Muscle of back (tissue), 13 donors: ENCODE data around the gene PI3. TPM values are rescaled to one million over a fixed set of nuclear protein-coding genes. Genes with fewer than 3 reads are reported as not detected.
"Not testable (repeated sequence)": the region's sequence is repeated elsewhere in the genome, so short reads cannot be mapped to it uniquely, and the experiment has no call there.

Experiments
- DNase-seq, 3 donors: peaks; one replicate each; pipeline versions ENCODE4 v3.0.0 to v3.0.0-alpha.2; 2013
- long read RNA-seq, 9 donors: transcript quantifications; one replicate each; lab custom pipeline, GENCODE V29; 2026
- polyA plus RNA-seq, 10 donors: library from polyadenylated mRNA; unstranded; fragments of 120-200 nt; gene quantifications; one replicate each; pipeline ENCODE4 v1.2.1, GENCODE V29; 2013; ENCODE audit not compliant: insufficient read length in 10 of 10

The PI3 gene
- not detected for polyA plus RNA-seq
- long read RNA-seq, donor 1, partial matches to known transcripts = 0 of 1 reads
- long read RNA-seq, donor 1, other reads (novel, unspliced or antisense) = 0 of 1 reads
- long read RNA-seq, donor 2 = 0 reads
- long read RNA-seq, donor 3 = 0 reads
- long read RNA-seq, donor 4 = 0 reads
- long read RNA-seq, donor 5 = 0 reads
- long read RNA-seq, donor 6 = 0 reads
- long read RNA-seq, donor 7 = 0 reads
- long read RNA-seq, donor 8, partial matches to known transcripts = 0 of 1 reads
- long read RNA-seq, donor 8, other reads (novel, unspliced or antisense) = 0 of 1 reads
- long read RNA-seq, donor 9 = 0 reads

- no peak for DNase-seq
Observed at GRCh38 chr20:45174434-45175364, at the start of gene PI3. Gene PI3 (plus strand): TSS chr20:45174902. CDS start chr20:45174923, 21 bp downstream.

DNA sequence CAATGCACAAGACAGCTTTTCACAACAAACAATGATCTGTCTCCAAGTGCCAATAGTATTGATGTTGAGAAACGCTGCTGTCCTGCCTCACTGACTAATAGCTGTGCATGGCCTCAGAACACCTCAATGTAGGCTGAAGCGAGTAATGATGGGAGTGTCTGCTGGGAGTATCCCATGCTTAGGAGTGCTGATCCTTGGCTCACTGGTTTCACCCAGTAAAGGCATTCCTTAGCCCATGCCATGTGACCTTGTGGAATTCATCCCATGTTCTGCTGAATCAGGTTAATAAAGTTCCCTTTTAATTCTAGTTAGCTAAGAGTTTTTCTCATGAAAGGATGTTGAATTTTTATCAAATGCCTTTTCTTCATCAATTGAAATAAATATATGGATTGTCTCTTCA is 46.6 kb upstream of the PI3 start:
- no peak for DNase-seq

DNA sequence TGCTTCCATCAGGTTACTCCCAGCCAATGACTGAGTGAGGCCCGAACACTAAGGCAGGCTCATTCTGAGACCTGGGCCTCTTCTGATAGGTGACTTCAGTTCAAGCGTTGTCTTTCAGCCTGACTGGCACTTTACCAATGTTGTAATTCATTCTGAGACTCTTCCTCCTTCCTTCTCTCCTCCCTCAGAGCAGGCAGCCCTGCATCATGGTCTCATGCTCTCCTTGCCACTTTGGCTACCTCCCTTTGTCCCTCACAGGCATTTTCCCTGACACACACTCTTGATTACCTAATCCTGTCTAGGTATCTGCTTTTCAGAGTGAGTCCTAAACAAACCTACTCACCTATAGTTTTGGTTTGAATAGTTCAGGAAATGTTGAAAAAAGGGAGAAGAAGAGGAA is 37.8 kb upstream of the PI3 start:
- no peak for DNase-seq

DNA sequence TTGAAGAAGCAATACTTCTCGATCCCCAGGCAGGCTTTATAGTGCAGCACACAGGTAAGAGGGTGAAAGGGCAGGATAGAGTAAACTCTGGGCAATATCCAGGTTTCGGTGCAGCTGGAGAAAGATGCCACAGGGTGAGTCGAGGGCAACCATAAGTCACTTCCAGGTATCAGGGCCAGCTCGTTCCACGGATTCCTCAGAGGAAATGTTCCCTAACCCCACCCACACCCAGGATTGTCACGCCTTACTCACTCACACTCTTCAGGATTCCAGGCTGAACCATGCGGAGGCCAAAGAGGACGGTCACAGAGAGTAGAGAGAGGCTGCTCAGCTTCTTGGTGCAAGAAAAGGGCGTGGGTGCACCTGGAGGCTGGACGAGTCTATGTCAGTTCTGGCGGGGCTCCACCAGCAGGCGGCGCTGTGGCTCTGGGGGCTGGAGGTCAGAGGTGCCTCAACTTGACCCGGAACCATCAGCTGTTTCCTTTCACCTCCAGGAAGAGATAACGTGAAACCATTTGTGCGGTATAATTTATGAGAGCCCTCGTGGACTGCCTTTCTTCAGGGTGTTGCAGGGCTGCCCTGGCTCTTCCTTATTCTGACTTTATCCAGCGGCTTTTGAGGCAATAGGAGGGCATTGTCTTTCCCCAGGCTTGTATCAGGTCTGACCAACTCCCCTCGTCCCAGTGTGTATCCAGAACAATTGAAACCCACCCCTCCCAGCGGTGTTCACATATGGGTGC is 36.0 kb upstream of the PI3 start:
- no peak for DNase-seq

DNA sequence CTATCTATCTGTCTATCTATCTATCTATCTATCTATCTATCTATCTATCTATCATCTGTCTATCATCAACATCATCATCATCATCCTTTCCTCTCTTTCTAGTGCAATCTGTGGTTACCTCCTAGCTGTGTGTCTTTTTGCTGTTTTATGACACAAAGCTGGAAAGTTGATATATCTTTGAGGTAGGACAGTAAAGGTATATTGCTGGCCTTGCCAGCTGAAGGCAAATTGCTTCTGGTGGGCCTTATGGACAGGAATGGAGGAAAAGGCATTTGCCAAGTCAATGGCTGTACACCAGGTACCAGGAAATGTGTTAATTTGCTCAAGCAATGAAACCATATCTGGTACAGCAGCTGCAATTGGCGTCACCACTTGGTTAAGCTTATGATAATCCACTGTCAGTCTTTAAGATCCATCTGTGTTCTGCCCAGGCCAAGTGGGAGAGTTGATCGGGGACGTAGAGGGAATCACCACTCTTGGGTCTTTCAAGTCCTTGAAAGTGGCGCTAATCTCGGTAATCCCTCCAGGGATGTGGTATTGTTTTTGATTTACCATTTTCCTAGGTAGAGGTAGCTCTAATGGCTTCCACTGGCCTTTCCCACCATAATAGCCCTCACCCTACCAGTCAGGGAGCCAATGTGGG is 34.8 kb upstream of the PI3 start:
- not testable (repeated sequence) for DNase-seq

GRCh38 chr20:45140836-45141235 is 33.9 kb upstream of the PI3 start:
- no peak for DNase-seq

GRCh38 chr20:45149062-45149461 is 25.6 kb upstream of the PI3 start:
- DNase-seq = no peak

DNA sequence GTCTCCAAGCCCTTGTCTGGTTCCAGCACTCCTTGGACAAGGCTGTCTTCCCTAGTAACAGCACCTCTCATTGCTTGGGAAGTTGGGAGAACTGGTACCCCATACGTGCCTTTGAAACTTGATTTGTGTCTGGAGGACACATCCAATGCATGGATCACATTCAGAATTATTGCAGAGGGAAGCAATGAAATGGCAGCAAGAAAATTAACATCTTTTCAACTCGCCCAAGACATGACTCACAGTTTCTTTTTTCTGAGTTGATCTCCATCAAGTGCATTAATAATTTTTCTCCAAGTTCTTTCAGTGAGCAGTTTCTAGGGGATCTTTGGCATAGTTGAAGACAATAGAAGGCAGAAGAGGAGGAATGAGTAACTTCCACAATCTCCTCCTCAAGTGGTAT is 22.3 kb upstream of the PI3 start:
- DNase-seq = no peak

- no peak for DNase-seq
Observed at GRCh38 chr20:45153147-45153546, 21.6 kb upstream of the PI3 start.

- peak in 1 of 3 donors; percentile 10 for DNase-seq
Observed at GRCh38 chr20:45153752-45154151, 20.9 kb upstream of the PI3 start.

GRCh38 chr20:45154183-45154582 is 20.5 kb upstream of the PI3 start:
- no peak for DNase-seq

DNA sequence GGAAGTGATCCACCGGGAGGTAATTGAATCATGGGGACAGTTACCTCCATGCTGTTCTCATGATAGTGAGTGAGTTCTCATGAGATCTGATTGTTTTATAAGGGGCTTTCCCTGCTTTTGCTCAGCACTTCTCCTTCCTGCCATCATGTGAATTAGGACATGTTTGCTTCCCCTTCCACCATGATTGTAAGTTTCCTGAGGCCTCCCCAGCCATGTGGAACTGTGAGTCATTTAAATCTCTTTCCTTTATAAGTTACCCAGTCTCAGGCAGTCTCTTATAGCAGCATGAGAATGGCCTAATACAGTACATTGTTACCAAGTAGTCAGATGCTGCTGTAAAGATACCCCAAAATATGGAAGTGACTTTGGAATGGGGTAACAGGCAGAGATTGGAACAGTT is 19.9 kb upstream of the PI3 start:
- DNase-seq = not testable (repeated sequence)

DNA sequence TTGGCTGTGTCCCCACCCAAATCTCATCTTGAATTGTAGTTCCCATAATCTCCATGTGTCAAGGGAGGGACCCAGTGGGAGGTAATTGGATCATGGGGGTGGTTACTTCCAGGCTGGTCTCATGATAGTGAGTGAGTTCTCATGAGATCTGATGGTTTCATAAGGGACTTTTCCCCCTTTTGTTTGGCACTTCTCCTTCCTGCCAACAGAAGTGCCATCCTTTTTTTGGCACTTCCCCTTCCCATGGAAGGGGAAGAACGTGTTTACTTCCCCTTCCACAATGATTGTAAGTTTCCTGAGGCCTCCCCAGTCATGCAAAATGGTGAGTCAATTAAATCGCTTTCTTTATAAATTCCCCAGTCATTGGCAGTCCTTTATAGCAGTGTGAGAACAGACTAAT is 18.0 kb upstream of the PI3 start:
- DNase-seq = no peak

- DNase-seq = peak in 2 of 3 donors; percentile 2 to 11
Observed at GRCh38 chr20:45157962-45158361, 16.7 kb upstream of the PI3 start.

DNA sequence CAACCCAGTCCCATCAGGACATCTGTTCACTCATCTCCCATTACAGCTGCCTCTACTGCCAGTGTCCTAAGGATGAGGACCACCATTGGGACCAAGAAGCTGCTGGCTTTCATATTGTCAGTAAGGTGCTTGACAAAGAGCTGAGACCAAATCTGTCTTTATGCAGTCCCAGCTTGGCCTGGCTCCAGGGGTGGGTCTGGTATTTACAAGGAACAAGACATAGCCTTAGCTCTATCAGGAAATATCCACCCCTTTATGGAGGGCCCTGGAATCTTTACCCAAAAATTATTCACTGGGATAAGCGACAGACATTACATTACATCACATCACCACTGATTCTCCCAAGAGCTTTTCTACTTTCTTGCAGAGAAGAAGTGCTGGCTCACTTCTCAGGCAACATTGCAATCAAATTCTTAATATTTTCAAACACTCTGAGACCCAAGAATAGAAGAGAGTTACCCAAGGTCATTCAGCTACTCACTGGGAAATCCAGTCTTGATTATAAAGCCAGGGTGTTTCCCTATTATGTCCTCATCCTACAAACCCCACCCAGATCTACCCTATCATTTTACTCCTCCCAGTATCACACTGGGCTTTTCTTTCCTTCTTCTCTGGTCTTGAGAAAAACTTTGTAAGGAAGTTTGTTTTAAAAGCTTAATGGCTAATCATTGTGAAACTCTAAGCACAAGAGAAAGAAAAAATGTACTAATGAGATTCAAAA is 11.5 kb upstream of the PI3 start:
- DNase-seq = no peak

DNA sequence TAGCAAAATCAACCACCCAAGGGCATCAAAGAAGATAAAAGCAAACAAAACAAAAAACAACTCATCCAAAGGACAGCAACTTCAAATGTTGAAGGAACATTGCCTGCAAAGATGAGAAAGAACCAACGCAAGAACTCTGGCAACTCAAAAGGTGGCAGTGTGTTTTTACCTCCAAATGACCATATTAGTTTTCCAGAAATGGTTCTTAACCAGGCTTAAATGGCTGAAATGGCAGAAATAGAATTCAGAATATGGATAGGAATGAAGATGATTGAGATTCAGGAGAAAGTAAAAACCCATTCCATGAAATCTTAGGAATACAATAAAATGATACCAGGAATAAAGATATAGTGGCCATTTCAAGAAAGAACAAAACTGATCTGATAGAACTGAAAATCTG is 9.8 kb upstream of the PI3 start:
- no peak for DNase-seq

- no peak for DNase-seq
Observed at GRCh38 chr20:45173522-45173921, 1.2 kb upstream of the PI3 start.

DNA sequence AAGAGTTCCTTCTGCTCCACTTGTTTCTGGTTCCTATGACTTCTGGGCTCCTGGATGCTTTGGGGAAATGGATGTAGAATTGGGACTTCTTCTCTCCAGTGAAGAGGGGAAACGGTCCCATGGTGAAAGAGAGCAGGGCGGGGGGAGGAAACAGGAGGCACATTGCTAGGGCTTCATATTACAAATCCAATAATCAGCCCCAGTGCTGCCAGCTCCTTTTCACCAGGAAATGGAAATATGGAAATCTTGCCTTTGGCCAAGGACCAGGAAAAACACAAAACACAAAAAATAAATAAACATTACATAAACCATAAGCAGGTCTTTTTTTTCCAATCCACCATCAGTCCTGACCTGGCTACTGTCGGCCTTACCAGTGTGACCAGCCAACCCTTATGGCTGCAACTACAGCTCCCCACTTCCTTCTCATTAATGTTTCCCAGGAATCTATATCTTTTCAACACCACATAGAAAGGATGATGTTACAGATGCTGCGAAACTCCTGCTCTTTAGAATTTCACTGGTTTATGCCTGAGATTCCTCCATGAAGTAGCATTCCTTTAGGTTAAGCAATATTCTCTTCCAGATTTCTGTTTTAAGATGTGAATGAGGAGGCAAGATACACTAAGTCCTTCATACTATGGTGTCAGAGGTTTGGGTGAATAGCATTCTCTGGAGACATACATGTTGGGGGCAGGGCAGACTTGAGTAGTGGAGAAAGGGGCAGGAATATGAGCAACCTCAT is 2.0 kb downstream of the PI3 start:
- DNase-seq = no peak

DNA sequence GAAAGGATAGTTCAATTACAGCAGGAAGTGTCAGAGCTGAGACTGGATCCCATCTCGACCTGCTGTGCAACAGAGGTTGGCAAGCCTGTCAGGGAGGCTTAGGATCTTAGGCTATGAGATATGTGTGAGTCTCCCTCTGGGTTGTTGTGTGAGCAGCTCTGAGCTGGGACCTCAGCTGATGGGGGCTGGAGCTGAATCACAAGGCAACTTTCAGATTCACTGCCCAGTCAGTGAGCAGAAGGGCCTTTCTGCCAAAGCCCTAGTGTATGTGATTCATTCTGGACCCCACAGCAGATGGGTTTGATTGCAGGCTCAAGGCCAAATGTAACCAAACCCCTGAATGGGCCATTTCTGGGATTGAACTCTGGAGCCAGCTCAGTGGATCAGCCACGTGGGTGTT is 4.5 kb downstream of the PI3 start:
- DNase-seq = no peak

GRCh38 chr20:45181639-45182038 is 6.9 kb downstream of the PI3 start:
- DNase-seq = peak in 2 of 3 donors; percentile 7
